Hematopoietic multipotent progenitor cell (in vitro differentiated cells): ENCODE results near the gene STK17A. TPM values are rescaled to one million over a fixed set of nuclear protein-coding genes. Genes with fewer than 3 reads are reported as not detected.

ENCODE experiments used
- DNase-seq, 3 donors: peaks; one replicate each; pipeline ENCODE4 v3.0.0-alpha.2; 2011 to 2015; ENCODE audit warnings: low read depth in 2 of 3, low spot score in 2 of 3
- total RNA-seq: library from RNA; depleted of rRNA; stranded (reverse); fragments of >200 nt; gene quantifications from one replicate; pipeline ENCODE4 v1.2.3, GENCODE V29; 2012

The STK17A gene
- total RNA-seq, 1 donor: 10.8 TPM

- no peak for DNase-seq
Measured at GRCh38 chr7:43630482-43630881, 47.6 kb downstream of the STK17A start.

GRCh38 chr7:43631559-43631958, 48.7 kb downstream of the STK17A start:
- no peak for DNase-seq

GRCh38 chr7:43632746-43633145, 49.8 kb downstream of the STK17A start:
- DNase-seq: no peak

GRCh38 chr7:43634384-43634783, 51.5 kb downstream of the STK17A start:
- DNase-seq: no peak

- no peak for DNase-seq
Measured at GRCh38 chr7:43636093-43636492, 53.2 kb downstream of the STK17A start.

- DNase-seq: no peak
Measured at GRCh38 chr7:43637114-43637806, 54.4 kb downstream of the STK17A start.

GRCh38 chr7:43639858-43640491, 57.1 kb downstream of the STK17A start:
- no peak for DNase-seq

- DNase-seq: no peak
Measured at GRCh38 chr7:43640679-43641078, 57.8 kb downstream of the STK17A start.

GRCh38 chr7:43642897-43643630, 60.2 kb downstream of the STK17A start:
- DNase-seq: no peak

- DNase-seq: no peak
Measured at GRCh38 chr7:43643846-43644245, 60.9 kb downstream of the STK17A start.

- no peak for DNase-seq
Measured at GRCh38 chr7:43645699-43646226, 62.9 kb downstream of the STK17A start.

GRCh38 chr7:43646603-43647338, 63.9 kb downstream of the STK17A start:
- DNase-seq: no peak

- no peak for DNase-seq
Measured at GRCh38 chr7:43647339-43647672, 64.4 kb downstream of the STK17A start.

GRCh38 chr7:43647673-43648472, 65.0 kb downstream of the STK17A start:
- peak in 2 of 3 donors; percentile 70 for DNase-seq

GRCh38 chr7:43648473-43649406, 65.8 kb downstream of the STK17A start:
- DNase-seq: peak; percentile 72 to 82 (median 80)

GRCh38 chr7:43649755-43650274, 66.9 kb downstream of the STK17A start:
- DNase-seq: peak; percentile 49 to 62 (median 52)

GRCh38 chr7:43650457-43651052, 67.6 kb downstream of the STK17A start:
- no peak for DNase-seq

GRCh38 chr7:43652364-43652763, 69.5 kb downstream of the STK17A start:
- DNase-seq: no peak
